H9 (cell line): ENCODE data around the gene MMP25. TPM values are rescaled to one million over a fixed set of nuclear protein-coding genes. Genes with fewer than 3 reads are reported as not detected.

Source experiments
- DNase-seq: peaks from one replicate; pipeline ENCODE4 v3.0.0-alpha.2; 2017
- H2AFZ ChIP-seq: one replicate; pipeline ENCODE4 v1.6.1; 2013; ENCODE audit warnings: mild to moderate bottlenecking, low read length, control low read depth, moderate library complexity
- H2AK5ac ChIP-seq: 2 replicates; pipeline ENCODE4 v1.6.1; 2013; ENCODE audit warnings: low read length, control low read depth, mixed read lengths; ENCODE audit not compliant: insufficient read length
- H2BK120ac ChIP-seq: one replicate; pipeline ENCODE4 v1.6.1; 2013; ENCODE audit warnings: low read depth, mild to moderate bottlenecking, low read length, control low read depth, inconsistent platforms; ENCODE audit not compliant: poor library complexity, severe bottlenecking
- H2BK12ac ChIP-seq: 2 replicates; pipeline ENCODE4 v1.6.1; 2013; ENCODE audit warnings: low read length, control low read depth, mixed read lengths, low read depth; ENCODE audit not compliant: insufficient read length
- H2BK15ac ChIP-seq: 2 replicates; pipeline ENCODE4 v1.6.1; 2013; ENCODE audit warnings: low read depth, low read length, control low read depth
- H2BK20ac ChIP-seq: one replicate; pipeline ENCODE4 v1.6.1; 2013; ENCODE audit warnings: low read depth, mild to moderate bottlenecking, low read length, control low read depth, inconsistent platforms; ENCODE audit not compliant: poor library complexity, severe bottlenecking
- H2BK5ac ChIP-seq: 2 replicates; pipeline ENCODE4 v1.6.1; 2013; ENCODE audit warnings: low read length, control low read depth, mixed read lengths; ENCODE audit not compliant: insufficient read length
- H3K14ac ChIP-seq: 2 replicates; pipeline ENCODE4 v1.6.1; 2013; ENCODE audit warnings: low read length, control low read depth; ENCODE audit not compliant: insufficient read depth
- H3K18ac ChIP-seq: 2 replicates; pipeline ENCODE4 v1.6.1; 2013; ENCODE audit warnings: low read depth, mild to moderate bottlenecking, mixed read lengths, low read length, control low read depth; ENCODE audit not compliant: insufficient read length
- H3K23ac ChIP-seq: 2 replicates; pipeline ENCODE4 v1.6.1; 2013; ENCODE audit warnings: low read length, control low read depth, mixed read lengths, low read depth; ENCODE audit not compliant: insufficient read length
- H3K23me2 ChIP-seq: 2 replicates; pipeline ENCODE4 v1.6.1; 2013; ENCODE audit warnings: low read depth, mild to moderate bottlenecking, mixed read lengths, low read length, control low read depth; ENCODE audit not compliant: insufficient read length, poor library complexity, severe bottlenecking
- H3K27ac ChIP-seq: 2 replicates; pipeline ENCODE4 v1.5.1; 2013; ENCODE audit warnings: low read length, control low read depth, mixed read lengths, low read depth; ENCODE audit not compliant: insufficient read length
- H3K27me3 ChIP-seq: 2 replicates; pipeline ENCODE4 v1.6.1; 2013; ENCODE audit warnings: low read length, control low read depth, inconsistent platforms; ENCODE audit not compliant: insufficient read depth
- H3K4ac ChIP-seq: 2 replicates; pipeline ENCODE4 v1.6.1; 2013; ENCODE audit warnings: low read depth, mild to moderate bottlenecking, control low read depth, inconsistent platforms, low read length, moderate library complexity
- H3K4me1 ChIP-seq: 2 replicates; pipeline ENCODE4 v1.6.1; 2013; ENCODE audit warnings: low read length, control low read depth, inconsistent platforms; ENCODE audit not compliant: insufficient read depth
- H3K4me2 ChIP-seq: 2 replicates; pipeline ENCODE4 v1.6.1; 2013; ENCODE audit warnings: low read length, control low read depth, mixed read lengths; ENCODE audit not compliant: insufficient read length, insufficient read depth
- H3K56ac ChIP-seq: 2 replicates; pipeline ENCODE4 v1.6.1; 2013; ENCODE audit warnings: low read depth, mild to moderate bottlenecking, mixed read lengths, low read length, control low read depth; ENCODE audit not compliant: insufficient read length
- H3K79me1 ChIP-seq: 2 replicates; pipeline ENCODE4 v1.6.1; 2013; ENCODE audit warnings: low read depth, mild to moderate bottlenecking, moderate library complexity, low read length, control low read depth, inconsistent platforms; ENCODE audit not compliant: insufficient read depth, poor library complexity, severe bottlenecking
- H3K79me2 ChIP-seq: 2 replicates; pipeline ENCODE4 v1.6.1; 2013; ENCODE audit warnings: low read length, control low read depth, inconsistent platforms; ENCODE audit not compliant: insufficient read depth
- H3K9ac ChIP-seq: 2 replicates; pipeline ENCODE4 v1.6.1; 2013; ENCODE audit warnings: low read length, control low read depth, mixed read lengths; ENCODE audit not compliant: insufficient read length; ENCODE audit errors: extremely low read depth
- H3K9me3 ChIP-seq: one replicate; pipeline ENCODE4 v1.6.1; 2013; ENCODE audit warnings: low read depth, low read length, inconsistent platforms; ENCODE audit not compliant: control insufficient read depth
- H3T11ph ChIP-seq: one replicate; pipeline ENCODE4 v1.6.1; 2013; ENCODE audit warnings: mild to moderate bottlenecking, low read length, control low read depth, inconsistent platforms
- H4K20me1 ChIP-seq: one replicate; pipeline ENCODE4 v1.6.1; 2013; ENCODE audit not compliant: control insufficient read depth, insufficient read length, insufficient read depth
- H4K5ac ChIP-seq: 2 replicates; pipeline ENCODE4 v1.6.1; 2013; ENCODE audit warnings: low read depth, mild to moderate bottlenecking, mixed read lengths, low read length, control low read depth; ENCODE audit not compliant: insufficient read length
- H4K8ac ChIP-seq: replicated peaks from 2 replicates; pipeline ENCODE4 v1.6.1; 2013; ENCODE audit warnings: low read length, control low read depth, mixed read lengths, low read depth; ENCODE audit not compliant: insufficient read length
- H4K91ac ChIP-seq: 2 replicates; pipeline ENCODE4 v1.6.1; 2013; ENCODE audit warnings: low read depth, mild to moderate bottlenecking, moderate library complexity, mixed read lengths, low read length, control low read depth; ENCODE audit not compliant: insufficient read length
- H3K27ac Mint-ChIP-seq, 3 experiments: 2 replicates in 2 of 3; 3 replicates in 1 of 3; pipeline ENCODE4 v1.8.0; 2020 to 2021; ENCODE audit warnings: mixed read lengths in 3 of 3, mild to moderate bottlenecking in 1 of 3, moderate library complexity in 1 of 3
- H3K27me3 Mint-ChIP-seq: 2 replicates; pipeline ENCODE4 v1.8.0; 2021; ENCODE audit warnings: low read depth, mild to moderate bottlenecking, moderate library complexity, mixed read lengths
- H3K36me3 Mint-ChIP-seq, 3 experiments: 2 replicates in 2 of 3; 3 replicates in 1 of 3; pipeline ENCODE4 v1.8.0; 2020 to 2021; ENCODE audit warnings: low read depth in 3 of 3, mixed read lengths in 3 of 3; ENCODE audit not compliant: insufficient read depth in 1 of 3
- H3K4me1 Mint-ChIP-seq, 2 experiments: 2 replicates each; pipeline ENCODE4 v1.8.0; 2020; ENCODE audit warnings: mixed read lengths in 2 of 2
- H3K4me3 Mint-ChIP-seq, 2 experiments: 2 replicates in 1 of 2; 3 replicates in 1 of 2; pipeline ENCODE4 v1.8.0; 2020 to 2021; ENCODE audit warnings: mild to moderate bottlenecking in 2 of 2, mixed read lengths in 2 of 2, moderate library complexity in 1 of 2
- H3K9me3 Mint-ChIP-seq, 2 experiments: 2 replicates in 1 of 2; 3 replicates in 1 of 2; pipeline ENCODE4 v1.8.0; 2020; ENCODE audit warnings: mild to moderate bottlenecking in 2 of 2, mixed read lengths in 2 of 2, moderate library complexity in 1 of 2
- CTCF ChIP-seq: fragments of 200-600 bp; sonication (generic); conservative IDR thresholded peaks from 3 replicates; pipeline ENCODE4 v1.8.0; 2021; ENCODE audit warnings: antibody characterized with exemption, mild to moderate bottlenecking
- WGBS: extraction: QIAGEN DNeasy Blood & Tissue Kit; methylation state at CpG from one replicate; pipeline ENCODE4 v1.1.7; 2013; ENCODE audit warnings: missing lambda C conversion rate, low lambda C conversion rate, mixed read lengths; ENCODE audit not compliant: insufficient read length; ENCODE audit errors: extremely low coverage; 5-methylcytosine and 5-hydroxymethylcytosine counted together
- total RNA-seq: library from RNA; stranded (reverse); gene quantifications from 2 replicates; pipeline ENCODE4 v1.2.1, GENCODE V29; 2021

MMP25 gene
- total RNA-seq, 1 experiment from 2014 or later = 13.5 TPM

- no peak overlapping the region for H3K9ac ChIP-seq
- H2AK5ac ChIP-seq = no peak overlapping the region
- peaks cover 2% of the 10 kb centered on the region; the same call in 1 of the 2 replicates for H3K27me3 ChIP-seq
- H2BK120ac ChIP-seq = no peak overlapping the region
- H3K4ac ChIP-seq = no peak overlapping the region
- Mint-ChIP-seq H3K27me3 (peaks cover 60% of the 10 kb centered on the region), H3K4me3 (no peak overlapping the region), H3K4me1 (peaks cover 9 to 17% of the 10 kb centered on the region in 2 experiments), H3K9me3 (no peaks in the 10 kb centered on the region; a peak in 2 of 5 replicates), H3K36me3 (peaks cover 23 to 45% (median 25%) of the 10 kb centered on the region in 3 experiments), H3K27ac (no peak overlapping the region)
- no peak overlapping the region for H2AFZ ChIP-seq
- no peak for DNase-seq
- H4K8ac ChIP-seq = no peak overlapping the region
- H3K27ac ChIP-seq = no peak overlapping the region
- H3K4me1 ChIP-seq = no peaks in the 10 kb centered on the region
- peaks cover 16% of the 10 kb centered on the region for H3K23me2 ChIP-seq
- no peak overlapping the region for H3K23ac ChIP-seq
- no peaks in the 10 kb centered on the region for H4K20me1 ChIP-seq
- H4K91ac ChIP-seq = no peak overlapping the region
- no peak overlapping the region for H3K18ac ChIP-seq
- no peak overlapping the region for H3K56ac ChIP-seq
- H2BK12ac ChIP-seq = no peak overlapping the region
- no peak overlapping the region for H2BK5ac ChIP-seq
- H3K14ac ChIP-seq = no peak overlapping the region
- H4K5ac ChIP-seq = no peak overlapping the region
- H3K9me3 ChIP-seq = no peaks in the 10 kb centered on the region
- no peak overlapping the region for H3K4me2 ChIP-seq
- WGBS = no CpG with 5 or more reads among the region's 5 CpGs
- no peak for TF ChIP-seq CTCF
- no peak overlapping the region for H2BK20ac ChIP-seq
- H3K79me1 ChIP-seq = no peaks in the 10 kb centered on the region
- H3T11ph ChIP-seq = no peak overlapping the region
- H3K79me2 ChIP-seq = no peaks in the 10 kb centered on the region
- H2BK15ac ChIP-seq = no peak overlapping the region
These were observed 4.1 kb downstream of the MMP25 start for GRCh38 chr16:3050487-3050886.
